ENCODE results near the gene JMJD1C. TPM values are rescaled to one million over a fixed set of nuclear protein-coding genes. Genes with fewer than 3 reads are reported as not detected.

Gene JMJD1C
- total RNA-seq, 1 donor from 2014 or later, result 62.6 TPM

DNA sequence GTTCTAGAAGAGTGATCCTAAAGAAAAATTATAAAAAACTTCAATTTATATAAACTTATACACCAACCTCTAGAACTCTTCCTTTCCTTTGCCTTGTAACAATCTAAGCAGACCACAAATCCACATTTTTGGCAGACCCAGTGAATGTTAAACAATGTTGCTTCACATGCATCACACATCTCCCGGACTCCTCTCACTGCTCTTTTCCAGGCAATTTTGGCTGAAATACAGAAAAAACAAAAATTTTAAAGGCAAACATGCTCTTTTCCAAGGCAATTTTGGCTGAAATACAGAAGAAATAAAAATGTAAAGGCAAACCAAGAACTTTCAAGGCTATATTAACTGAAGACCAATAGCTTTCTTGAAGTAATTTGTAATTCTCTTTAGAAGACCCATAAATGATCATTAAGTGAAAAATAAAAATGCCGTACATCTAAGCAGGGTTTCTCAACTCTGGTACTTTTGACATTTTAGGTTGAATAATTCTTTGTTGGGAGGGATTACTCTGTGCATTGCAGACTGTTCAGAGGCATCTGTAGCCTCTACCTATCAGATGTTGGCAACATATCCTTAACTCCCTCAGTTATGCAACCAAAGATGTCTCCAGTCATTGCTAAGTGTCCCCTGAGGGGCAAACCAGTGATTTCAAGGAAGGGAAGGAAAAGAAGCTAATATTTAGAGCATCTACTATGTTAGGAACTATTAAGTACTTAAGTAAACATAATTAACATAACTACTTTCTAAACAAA is 268.3 kb downstream of the JMJD1C start:
- Mint-ChIP-seq H3K4me1 (ENCODE audit: unreplicated experiment) (no peaks in the 10 kb centered on the region), H3K9me3 (no peaks in the 10 kb centered on the region), H3K36me3 (peaks cover 19% of the 10 kb centered on the region), H3K27me3 (no peaks in the 10 kb centered on the region), H3K4me3 (no peak overlapping the region), H3K27ac (no peak overlapping the region)
- DNase-seq (ENCODE audit: extremely low spot score, unreplicated experiment), result no peak
- TF ChIP-seq, protein P1, sequence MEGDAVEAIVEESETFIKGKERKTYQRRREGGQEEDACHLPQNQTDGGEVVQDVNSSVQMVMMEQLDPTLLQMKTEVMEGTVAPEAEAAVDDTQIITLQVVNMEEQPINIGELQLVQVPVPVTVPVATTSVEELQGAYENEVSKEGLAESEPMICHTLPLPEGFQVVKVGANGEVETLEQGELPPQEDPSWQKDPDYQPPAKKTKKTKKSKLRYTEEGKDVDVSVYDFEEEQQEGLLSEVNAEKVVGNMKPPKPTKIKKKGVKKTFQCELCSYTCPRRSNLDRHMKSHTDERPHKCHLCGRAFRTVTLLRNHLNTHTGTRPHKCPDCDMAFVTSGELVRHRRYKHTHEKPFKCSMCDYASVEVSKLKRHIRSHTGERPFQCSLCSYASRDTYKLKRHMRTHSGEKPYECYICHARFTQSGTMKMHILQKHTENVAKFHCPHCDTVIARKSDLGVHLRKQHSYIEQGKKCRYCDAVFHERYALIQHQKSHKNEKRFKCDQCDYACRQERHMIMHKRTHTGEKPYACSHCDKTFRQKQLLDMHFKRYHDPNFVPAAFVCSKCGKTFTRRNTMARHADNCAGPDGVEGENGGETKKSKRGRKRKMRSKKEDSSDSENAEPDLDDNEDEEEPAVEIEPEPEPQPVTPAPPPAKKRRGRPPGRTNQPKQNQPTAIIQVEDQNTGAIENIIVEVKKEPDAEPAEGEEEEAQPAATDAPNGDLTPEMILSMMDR (conservative IDR thresholded peaks at IDR 0.05), result no peak

DNA sequence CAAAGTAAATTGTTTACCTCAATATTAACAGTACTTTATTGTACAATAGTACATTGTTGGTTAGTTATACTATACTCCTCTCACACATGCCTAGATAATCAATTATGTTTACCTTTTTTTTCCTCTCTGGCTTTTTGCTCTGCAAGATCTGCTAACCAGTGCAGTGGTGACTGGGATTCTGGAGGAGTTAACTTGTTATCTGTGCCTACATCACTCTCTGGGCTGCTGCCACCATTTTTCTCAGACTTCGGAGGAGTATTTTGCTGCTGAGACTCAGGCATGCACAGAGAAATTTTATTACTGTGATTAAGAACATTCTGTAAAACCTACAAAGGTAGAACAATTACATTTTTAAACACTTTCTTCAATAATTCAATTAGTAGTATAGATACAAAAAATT is 273.0 kb downstream of the JMJD1C start:
- TF ChIP-seq, protein P1 (conservative IDR thresholded peaks at IDR 0.05), result no peak
- Mint-ChIP-seq H3K9me3 (no peaks in the 10 kb centered on the region), H3K4me1 (ENCODE audit: unreplicated experiment) (no peaks in the 10 kb centered on the region), H3K27ac (no peak overlapping the region), H3K27me3 (no peaks in the 10 kb centered on the region), H3K4me3 (no peak overlapping the region), H3K36me3 (peaks cover 32% of the 10 kb centered on the region)
- DNase-seq (ENCODE audit: extremely low spot score, unreplicated experiment), result no peak

DNA sequence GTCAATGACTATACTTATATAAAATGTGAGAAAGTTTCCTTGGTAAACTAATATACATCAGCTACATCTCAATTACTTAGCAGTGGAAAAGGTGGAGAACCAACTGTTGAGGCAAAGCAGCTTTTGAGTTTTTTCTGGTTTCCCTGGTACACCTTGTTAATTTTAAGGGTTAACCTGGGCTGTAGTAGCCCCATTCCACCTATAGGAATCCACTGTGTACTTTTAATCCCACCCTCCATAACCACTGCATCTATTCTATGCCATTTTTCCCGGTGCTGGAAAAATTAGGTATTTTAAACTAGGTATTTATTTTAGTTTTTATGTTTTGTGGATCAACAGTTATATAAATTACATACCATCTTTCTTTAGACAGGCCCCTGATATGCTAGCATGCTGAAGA is 290.2 kb downstream of the JMJD1C start:
- TF ChIP-seq, protein P1 (conservative IDR thresholded peaks at IDR 0.05), result no peak
- H3K27me3 Mint-ChIP-seq, result no peaks in the 10 kb centered on the region
- DNase-seq (ENCODE audit: extremely low spot score, unreplicated experiment), result no peak
- H3K9me3 Mint-ChIP-seq, result no peaks in the 10 kb centered on the region
- H3K4me1 Mint-ChIP-seq (ENCODE audit: unreplicated experiment), result no peaks in the 10 kb centered on the region
- H3K27ac Mint-ChIP-seq, result no peak overlapping the region
- no peak overlapping the region for H3K4me3 Mint-ChIP-seq
- peaks cover 24% of the 10 kb centered on the region for H3K36me3 Mint-ChIP-seq

DNA sequence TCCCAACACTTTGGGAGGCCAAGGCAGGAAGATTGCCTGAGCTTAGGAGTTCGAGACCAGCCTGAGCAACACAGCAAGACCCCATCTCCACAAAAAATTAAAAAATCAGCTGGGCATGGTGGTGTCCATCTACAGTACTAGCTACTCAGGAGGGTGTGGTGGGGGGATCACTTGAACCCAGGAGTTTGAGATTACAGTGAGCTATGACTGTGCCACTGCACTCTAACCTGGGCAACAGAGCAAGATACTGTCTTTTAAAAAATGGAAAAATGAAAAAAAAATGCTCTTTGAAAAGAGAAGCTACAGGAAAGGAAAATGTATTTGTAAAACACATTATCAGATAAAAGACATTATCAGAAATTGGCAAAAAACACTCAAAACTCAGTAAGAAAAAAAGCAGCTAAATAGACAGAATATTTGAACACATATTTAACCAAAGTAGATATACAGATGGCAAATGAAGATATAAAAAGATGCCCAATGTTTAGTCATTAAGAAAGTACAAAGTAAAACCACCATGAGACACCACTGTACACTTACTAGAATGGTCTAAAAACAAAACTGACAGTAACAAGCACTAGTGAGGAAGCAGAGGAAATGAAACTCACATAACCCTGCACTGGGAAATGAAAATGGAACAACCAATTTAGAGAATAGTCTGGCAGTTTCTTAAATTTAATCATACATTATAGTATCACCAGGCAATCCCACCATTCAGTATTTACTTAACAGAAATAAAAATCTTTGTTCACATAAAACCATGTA is 292.1 kb downstream of the JMJD1C start:
- TF ChIP-seq, protein P1 (conservative IDR thresholded peaks at IDR 0.05), result no peak
- H3K4me1 Mint-ChIP-seq (ENCODE audit: unreplicated experiment), result peaks cover 7% of the 10 kb centered on the region
- no peak for DNase-seq (ENCODE audit: extremely low spot score, unreplicated experiment)
- no peak overlapping the region for H3K27ac Mint-ChIP-seq
- H3K4me3 Mint-ChIP-seq, result no peak overlapping the region
- H3K36me3 Mint-ChIP-seq, result peaks cover 24% of the 10 kb centered on the region
- H3K27me3 Mint-ChIP-seq, result no peaks in the 10 kb centered on the region
- no peaks in the 10 kb centered on the region for H3K9me3 Mint-ChIP-seq

DNA sequence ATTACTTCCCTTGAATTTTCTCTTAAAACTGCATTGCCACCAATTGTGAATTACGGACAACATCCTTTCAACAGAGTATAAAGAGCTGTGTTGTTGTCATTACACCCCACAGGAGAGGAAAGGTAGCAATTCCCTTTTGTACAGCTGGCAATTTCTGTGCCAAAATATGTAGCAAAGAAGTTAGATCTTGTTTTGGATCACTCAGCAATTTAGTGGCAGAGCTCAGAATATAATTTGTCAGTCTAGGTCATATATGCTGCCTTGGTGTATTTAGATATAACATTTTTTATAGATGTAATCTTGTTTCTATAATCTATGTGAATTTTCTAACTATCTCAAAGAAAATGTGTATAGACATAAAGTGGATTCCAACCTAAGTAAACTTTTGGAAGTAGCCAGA is 293.9 kb downstream of the JMJD1C start:
- TF ChIP-seq, protein P1 (conservative IDR thresholded peaks at IDR 0.05), result no peak
- Mint-ChIP-seq H3K36me3 (peaks cover 23% of the 10 kb centered on the region), H3K9me3 (no peaks in the 10 kb centered on the region), H3K27ac (no peak overlapping the region), H3K4me3 (no peak overlapping the region), H3K27me3 (no peaks in the 10 kb centered on the region), H3K4me1 (ENCODE audit: unreplicated experiment) (peaks cover 8% of the 10 kb centered on the region)
- no peak for DNase-seq (ENCODE audit: extremely low spot score, unreplicated experiment)
